A673 (cell line): ENCODE data around the gene ANKRD40CL. TPM values are rescaled to one million over a fixed set of nuclear protein-coding genes. Genes with fewer than 3 reads are reported as not detected.

Experiments used
- BruUV-seq: library from RNA; stranded (reverse); fragments of 400-500 nt; replicated peaks from 2 replicates; lab custom pipeline; 2021; lab: Mats Ljungman, UMichigan
- CTCF ChIA-PET: fragments of 300-600 bp; sonication (Branson Sonifier 250); formaldehyde crosslinking; loops from one replicate; lab custom pipeline; 2022; ENCODE audit warnings: antibody characterized with exemption; lab: Charles Lee
- POLR2A ChIA-PET: fragments of 300-600 bp; sonication (Branson Sonifier 250); formaldehyde crosslinking; loops from one replicate; lab custom pipeline; 2022; ENCODE audit warnings: antibody characterized with exemption; ENCODE audit not compliant: low non-redundant PET; lab: Charles Lee
- DNase-seq: peaks from one replicate; pipeline ENCODE4 v3.0.0-alpha.2; 2015; ENCODE audit warnings: low spot score
- H3K27ac ChIP-seq: fragments of 200-600 bp; sonication (generic); 2 replicates; pipeline ENCODE4 v1.5.1; 2016; ENCODE audit warnings: mixed run types, low read depth, mild to moderate bottlenecking, mixed read lengths, antibody characterized with exemption, low read length; ENCODE audit not compliant: poor library complexity, severe bottlenecking
- H3K27me3 ChIP-seq: fragments of 200-600 bp; sonication (generic); replicated peaks from 2 replicates; pipeline ENCODE4 v1.6.1; 2017; ENCODE audit warnings: mixed run types, low read depth, mild to moderate bottlenecking, mixed read lengths, antibody characterized with exemption, low read length; ENCODE audit not compliant: insufficient read depth, poor library complexity
- H3K36me3 ChIP-seq: fragments of 200-600 bp; sonication (generic); 2 replicates; pipeline ENCODE4 v1.6.1; 2016; ENCODE audit warnings: mixed run types, mild to moderate bottlenecking, mixed read lengths, antibody characterized with exemption, low read length; ENCODE audit not compliant: insufficient read depth, poor library complexity, severe bottlenecking
- H3K4me1 ChIP-seq: fragments of 200-600 bp; sonication (generic); 2 replicates; pipeline ENCODE4 v1.6.1; 2017; ENCODE audit warnings: mixed run types, mild to moderate bottlenecking, mixed read lengths, antibody characterized with exemption, low read length; ENCODE audit not compliant: insufficient read depth, poor library complexity, severe bottlenecking
- H3K4me3 ChIP-seq: fragments of 200-600 bp; sonication (generic); 2 replicates; pipeline ENCODE4 v1.5.1; 2016; ENCODE audit warnings: low read depth, mixed run types, mild to moderate bottlenecking, mixed read lengths, low read length; ENCODE audit not compliant: poor library complexity, severe bottlenecking
- H3K9me3 ChIP-seq: fragments of 200-600 bp; sonication (generic); 2 replicates; pipeline ENCODE4 v1.6.1; 2016; ENCODE audit warnings: mixed run types, low read depth, mild to moderate bottlenecking, mixed read lengths, antibody characterized with exemption, low read length; ENCODE audit not compliant: poor library complexity, severe bottlenecking
- CTCF ChIP-seq: fragments of 300-800, 200-600 bp; sonication (generic); conservative IDR thresholded peaks from 2 replicates; pipeline ENCODE4 v1.5.1; 2017; ENCODE audit warnings: low read depth, mild to moderate bottlenecking, antibody characterized with exemption, low read length, moderate library complexity, mixed read lengths
- EZH2 ChIP-seq: fragments of 200-600 bp; sonication (generic); IDR thresholded peaks from 2 replicates; pipeline ENCODE4 v1.6.1; 2017; ENCODE audit warnings: borderline replicate concordance, low read depth, mild to moderate bottlenecking, mixed read lengths, antibody characterized with exemption, low read length; ENCODE audit not compliant: poor library complexity, severe bottlenecking
- intact Hi-C: fragments of 100-400 bp; cut with micrococcal nuclease; formaldehyde crosslinking; loops from one replicate; pipeline ENCODE4 v1.10.0; 2022; ENCODE audit not compliant: unreplicated experiment
- total RNA-seq: library from RNA; stranded (reverse); gene quantifications from 2 replicates; pipeline ENCODE4 v1.2.3, GENCODE V29; 2021

Gene ANKRD40CL
- total RNA-seq, 1 experiment from 2014 or later = not detected

DNA sequence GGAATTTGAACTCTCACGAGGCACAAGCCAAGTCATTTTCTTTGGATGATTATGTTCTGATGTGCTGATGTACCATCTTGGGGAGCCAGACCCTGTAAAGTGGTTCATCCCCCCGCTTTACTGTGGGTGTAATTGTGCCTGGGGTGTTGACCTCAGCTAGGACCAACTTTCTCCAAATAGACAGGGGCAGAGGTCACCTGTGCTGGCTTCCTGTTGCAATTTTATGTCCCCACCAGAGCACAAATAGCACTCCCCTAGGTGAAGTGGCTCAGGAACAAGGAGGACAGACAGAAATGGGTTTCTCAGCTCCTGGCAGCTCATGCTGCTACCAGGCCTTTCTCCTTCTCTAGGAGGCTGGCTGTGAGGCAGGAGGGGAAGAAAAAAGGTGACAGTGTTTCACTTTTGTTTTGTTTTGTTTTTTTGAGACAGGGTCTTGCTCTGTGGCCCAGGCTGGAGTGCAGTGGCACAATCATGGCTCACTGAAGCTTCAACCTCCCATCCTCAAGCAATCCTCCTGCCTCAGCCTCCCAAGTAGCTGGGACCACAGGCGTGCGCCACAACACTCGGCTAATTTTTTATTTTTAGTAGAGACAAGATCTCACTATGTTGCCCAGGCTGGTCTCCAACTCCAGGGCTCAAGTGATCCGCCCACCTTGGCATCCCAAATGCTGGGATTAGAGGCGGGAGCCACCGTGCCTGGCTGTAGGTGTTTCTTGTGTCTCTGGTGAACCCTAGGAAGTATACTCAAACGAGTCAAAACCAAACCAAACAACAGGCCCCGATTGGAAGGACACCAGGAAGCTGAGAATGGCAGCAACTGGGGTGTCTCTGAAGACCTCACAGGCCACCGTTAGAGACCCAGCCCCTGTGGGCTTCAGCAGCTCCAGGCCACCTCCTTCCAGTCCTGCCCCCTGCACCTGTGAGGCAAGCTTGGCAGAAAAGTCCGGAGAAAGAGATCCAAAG lies 35.6 kb upstream of the ANKRD40CL start:
- Histone ChIP-seq H3K4me3 (no peak overlapping the region), H3K36me3 (no peaks in the 10 kb centered on the region), H3K27me3 (no peaks in the 10 kb centered on the region), H3K9me3 (no peaks in the 10 kb centered on the region), H3K27ac (no peak overlapping the region), H3K4me1 (peaks cover 8% of the 10 kb centered on the region)
- CTCF ChIA-PET = no interaction called here
- TF ChIP-seq EZH2 (no peak), CTCF (no peak)
- POLR2A ChIA-PET = no interaction called here
- intact Hi-C loops = no loop called here
- BruUV-seq = no TSS peak
- no peak for DNase-seq

- no peaks in the 10 kb centered on the region for H3K27me3 ChIP-seq
- no peak overlapping the region for H3K27ac ChIP-seq
- peaks cover 23% of the 10 kb centered on the region for H3K4me1 ChIP-seq
- no peak overlapping the region for H3K4me3 ChIP-seq
- no peak for TF ChIP-seq CTCF
- no peak for TF ChIP-seq EZH2
- intact Hi-C loops = no loop called here
- DNase-seq = no peak
- no TSS peak for BruUV-seq
- ChIA-PET CTCF (no interaction called here), POLR2A (no interaction called here)
- no peaks in the 10 kb centered on the region for H3K36me3 ChIP-seq
- H3K9me3 ChIP-seq = no peaks in the 10 kb centered on the region
Measured at GRCh38 chr17:50800196-50800700, 32.9 kb upstream of the ANKRD40CL start.

- POLR2A ChIA-PET = interaction anchor here (0.5 kb wide), 1 partner anchor 77 kb away, joined by 4 read pairs; no protein-coding TSS in a partner anchor
- intact Hi-C loops = no loop called here
- Histone ChIP-seq H3K4me1 (peaks cover 25% of the 10 kb centered on the region), H3K4me3 (no peak overlapping the region), H3K36me3 (no peaks in the 10 kb centered on the region), H3K27ac (no peak overlapping the region), H3K9me3 (no peaks in the 10 kb centered on the region), H3K27me3 (no peaks in the 10 kb centered on the region)
- DNase-seq = no peak
- TF ChIP-seq CTCF (no peak), EZH2 (no peak)
- CTCF ChIA-PET = interaction anchor here (2.2 kb wide), 1 partner anchor 17 kb away, joined by 9 read pairs; no protein-coding TSS in a partner anchor
- no TSS peak for BruUV-seq
Measured at GRCh38 chr17:50799582-50799981, 32.3 kb upstream of the ANKRD40CL start.
